Right kidney (tissue), 9 donors: ENCODE data around the gene PLD3.

Experiments
- DNase-seq: peaks from one replicate; pipeline ENCODE4 v3.0.0-alpha.2; 2016
- long read RNA-seq, 8 donors: transcript quantifications; one replicate each; lab custom pipeline, GENCODE V29; 2026

The PLD3 gene
- long read RNA-seq, donor 1, transcript PLD3-213 (3 exons, 750 nt), result minor isoform, 7 of 100 reads
- long read RNA-seq, donor 1, transcript PLD3-207 (13 exons, 2,140 nt), result major isoform, 12 of 100 reads
- long read RNA-seq, donor 1, partial matches to known transcripts, result 56 of 100 reads
- long read RNA-seq, donor 1, other reads (novel, unspliced or antisense), result 20 of 100 reads
- long read RNA-seq, donor 2, transcript PLD3-213 (3 exons, 750 nt), result major isoform, 8 of 66 reads
- long read RNA-seq, donor 2, partial matches to known transcripts, result 45 of 66 reads
- long read RNA-seq, donor 2, other reads (novel, unspliced or antisense), result 5 of 66 reads
- long read RNA-seq, donor 3, transcript PLD3-213 (3 exons, 750 nt), result major isoform, 6 of 59 reads
- long read RNA-seq, donor 3, partial matches to known transcripts, result 44 of 59 reads
- long read RNA-seq, donor 3, other reads (novel, unspliced or antisense), result 6 of 59 reads
- long read RNA-seq, donor 4, transcript PLD3-207 (13 exons, 2,140 nt), result minor isoform, 8 of 119 reads
- long read RNA-seq, donor 4, transcript PLD3-213 (3 exons, 750 nt), result major isoform, 9 of 119 reads
- long read RNA-seq, donor 4, partial matches to known transcripts, result 85 of 119 reads
- long read RNA-seq, donor 4, other reads (novel, unspliced or antisense), result 12 of 119 reads
- long read RNA-seq, donor 5, transcript PLD3-207 (13 exons, 2,140 nt), result minor isoform, 10 of 125 reads
- long read RNA-seq, donor 5, transcript PLD3-213 (3 exons, 750 nt), result major isoform, 18 of 125 reads
- long read RNA-seq, donor 5, partial matches to known transcripts, result 80 of 125 reads
- long read RNA-seq, donor 5, other reads (novel, unspliced or antisense), result 15 of 125 reads
- long read RNA-seq, donor 6, transcript PLD3-207 (13 exons, 2,140 nt), result minor isoform, 5 of 155 reads
- long read RNA-seq, donor 6, transcript PLD3-213 (3 exons, 750 nt), result major isoform, 6 of 155 reads
- long read RNA-seq, donor 6, partial matches to known transcripts, result 124 of 155 reads
- long read RNA-seq, donor 6, other reads (novel, unspliced or antisense), result 11 of 155 reads
- long read RNA-seq, donor 7, result 0 reads
- long read RNA-seq, donor 8, transcript PLD3-207 (13 exons, 2,140 nt), result major isoform, 14 of 101 reads
- long read RNA-seq, donor 8, transcript PLD3-213 (3 exons, 750 nt), result minor isoform, 7 of 101 reads
- long read RNA-seq, donor 8, partial matches to known transcripts, result 63 of 101 reads
- long read RNA-seq, donor 8, other reads (novel, unspliced or antisense), result 12 of 101 reads

- peak; percentile 82 for DNase-seq
Observed at GRCh38 chr19:40348125-40348913, at the start of gene PLD3, which contains the start of gene C19orf47. TSS of gene PLD3 (plus strand) at chr19:40348695. CDS start at chr19:40366484, 17,789 bp downstream. TSS of gene C19orf47 (minus strand) at chr19:40348397. CDS start at chr19:40341857, 6,540 bp downstream.

- DNase-seq, result no peak
Observed at GRCh38 chr19:40300668-40301067, 47.8 kb upstream of the PLD3 start.

GRCh38 chr19:40302224-40303011 is 46.1 kb upstream of the PLD3 start:
- DNase-seq, result no peak

GRCh38 chr19:40303765-40304164 is 44.7 kb upstream of the PLD3 start:
- no peak for DNase-seq

GRCh38 chr19:40304306-40304705 is 44.2 kb upstream of the PLD3 start:
- DNase-seq, result no peak

- peak; percentile 25 for DNase-seq
Observed at GRCh38 chr19:40305403-40305802, 43.1 kb upstream of the PLD3 start.

- no peak for DNase-seq
Observed at GRCh38 chr19:40309666-40310065, 38.8 kb upstream of the PLD3 start.

GRCh38 chr19:40312533-40312932 is 36.0 kb upstream of the PLD3 start:
- no peak for DNase-seq

- DNase-seq, result no peak
Observed at GRCh38 chr19:40313229-40313983, 35.1 kb upstream of the PLD3 start.

GRCh38 chr19:40314656-40315055 is 33.8 kb upstream of the PLD3 start:
- DNase-seq, result no peak

GRCh38 chr19:40315812-40316470 is 32.6 kb upstream of the PLD3 start:
- DNase-seq, result no peak

- no peak for DNase-seq
Observed at GRCh38 chr19:40317338-40317737, 31.2 kb upstream of the PLD3 start.

- no peak for DNase-seq
Observed at GRCh38 chr19:40320558-40320935, 27.9 kb upstream of the PLD3 start.

GRCh38 chr19:40321076-40321475 is 27.4 kb upstream of the PLD3 start:
- no peak for DNase-seq

GRCh38 chr19:40321566-40322270 is 26.8 kb upstream of the PLD3 start:
- no peak for DNase-seq

GRCh38 chr19:40322271-40322610 is 26.3 kb upstream of the PLD3 start:
- DNase-seq, result no peak

GRCh38 chr19:40322951-40323615 is 25.4 kb upstream of the PLD3 start:
- no peak for DNase-seq

- DNase-seq, result no peak
Observed at GRCh38 chr19:40323705-40324104, 24.8 kb upstream of the PLD3 start.
